ENCODE measurements around the gene OR8U1. TPM values are rescaled to one million over a fixed set of nuclear protein-coding genes. Genes with fewer than 3 reads are reported as not detected.

Gene OR8U1
- not detected in 5 replicates for total RNA-seq (2022; extraction: Qiagen RNA extraction; ENCODE audit: low read depth)

DNA sequence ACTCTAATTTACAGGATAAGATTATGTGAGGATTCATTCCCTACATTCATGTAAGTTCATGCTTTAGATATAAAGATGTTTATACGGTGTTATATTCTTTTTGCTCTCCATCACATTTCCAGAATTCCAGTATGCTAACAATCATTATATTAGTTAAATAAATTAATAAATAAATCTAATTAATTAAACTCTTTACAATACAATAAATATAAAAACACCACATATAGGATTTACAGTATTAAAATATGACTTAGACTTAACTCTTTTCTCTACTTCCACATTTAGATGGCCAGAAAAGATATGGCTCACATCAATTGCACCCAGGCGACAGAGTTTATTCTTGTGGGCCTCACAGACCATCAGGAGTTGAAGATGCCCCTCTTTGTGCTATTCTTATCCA, at the start of gene OR8U1:
TSS of gene OR8U1 (plus strand) at position 301 of the 400 bp plus-strand sequence. CDS start at position 301, 0 bp downstream.

DNA sequence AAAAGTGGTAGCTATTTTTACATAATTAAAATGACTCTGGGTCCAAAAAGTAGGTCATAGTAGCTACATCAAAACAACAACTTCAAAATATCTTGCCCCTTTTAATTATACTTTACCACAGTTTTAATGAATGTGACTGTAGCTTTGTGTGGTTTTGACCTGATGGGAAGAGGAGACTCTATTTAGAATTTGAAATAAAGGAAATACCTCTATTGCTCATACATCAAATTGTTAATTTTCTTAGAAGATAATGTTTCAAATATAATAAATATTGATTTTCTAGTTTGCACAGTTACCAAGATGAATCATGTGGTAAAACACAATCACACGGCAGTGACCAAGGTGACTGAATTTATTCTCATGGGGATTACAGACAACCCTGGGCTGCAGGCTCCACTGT, 29.7 kb upstream of the OR8U1 start, which contains the start of gene OR8K1:
TSS of gene OR8K1 (plus strand) at position 301 of the 400 bp plus-strand sequence. CDS start at position 301, 0 bp downstream.

DNA sequence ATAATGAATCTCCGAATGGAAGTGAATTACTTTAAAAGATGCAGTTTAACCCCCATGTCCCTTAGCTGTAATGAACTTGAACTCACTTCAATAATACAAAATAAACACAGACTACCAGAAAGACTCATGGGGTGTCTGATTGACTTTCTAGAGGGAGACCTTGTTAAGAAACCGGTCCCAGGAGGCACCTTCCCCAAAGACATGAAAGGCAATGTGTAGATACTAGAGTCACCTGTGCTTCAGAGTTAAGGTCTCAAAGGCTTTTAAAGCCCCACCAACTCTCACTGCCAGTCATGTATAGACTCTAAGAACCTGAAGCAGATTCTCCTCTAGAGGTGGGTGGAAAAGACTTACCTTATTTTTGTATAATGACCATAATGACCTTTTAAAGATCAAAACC, 21.4 kb upstream of the OR8U1 start, which contains the start of gene OR8J1:
TSS of gene OR8J1 (plus strand) at position 301 of the 400 bp plus-strand sequence. CDS start 5,956 bp downstream, outside the sequence.

DNA sequence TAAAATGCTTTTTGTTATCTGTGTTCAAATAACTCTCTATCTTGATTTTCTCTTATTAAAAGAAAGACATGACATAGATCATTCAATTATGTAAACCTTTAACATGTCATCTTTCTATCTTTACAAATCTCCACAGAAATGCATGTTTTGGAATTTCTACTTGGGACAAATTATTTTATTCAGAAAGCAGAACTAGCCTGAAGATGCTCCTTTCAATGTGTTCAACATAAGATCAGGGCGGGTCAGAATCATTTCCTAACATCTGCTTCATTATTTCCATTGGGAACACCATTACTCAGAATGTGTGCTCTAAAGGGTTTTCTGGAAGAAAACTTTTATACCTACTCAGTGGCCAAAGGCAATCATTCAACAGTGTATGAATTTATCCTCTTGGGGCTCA, 37.0 kb downstream of the OR8U1 start, which contains the start of gene OR5AL1:
TSS of gene OR5AL1 (plus strand) at position 301 of the 400 bp plus-strand sequence.

Other genes starting within 250 kb of the OR8U1 start
- gene OR8J3, start 235.4 kb upstream of the OR8U1 start, total RNA-seq (2022; extraction: Qiagen RNA extraction; ENCODE audit: low read depth), result not detected in 5 replicates
- not detected in 5 replicates for gene OR8K5, start 215.3 kb upstream of the OR8U1 start, total RNA-seq (2022; extraction: Qiagen RNA extraction; ENCODE audit: low read depth)
- gene OR5J2, start 199.0 kb upstream of the OR8U1 start, total RNA-seq (2022; extraction: Qiagen RNA extraction; ENCODE audit: low read depth), result not detected in 5 replicates
- gene OR5T2, start 141.4 kb upstream of the OR8U1 start, total RNA-seq (2022; extraction: Qiagen RNA extraction; ENCODE audit: low read depth), result not detected in 5 replicates
- not detected in 5 replicates for gene OR5T3, start 123.4 kb upstream of the OR8U1 start, total RNA-seq (2022; extraction: Qiagen RNA extraction; ENCODE audit: low read depth)
- not detected in 5 replicates for gene OR5T1, start 101.5 kb upstream of the OR8U1 start, total RNA-seq (2022; extraction: Qiagen RNA extraction; ENCODE audit: low read depth)
- not detected in 5 replicates for gene OR8H1, start 83.4 kb upstream of the OR8U1 start, total RNA-seq (2022; extraction: Qiagen RNA extraction; ENCODE audit: low read depth)
- not detected in 5 replicates for gene OR8K3, start 60.5 kb upstream of the OR8U1 start, total RNA-seq (2022; extraction: Qiagen RNA extraction; ENCODE audit: low read depth)
- gene OR8K1, start 29.6 kb upstream of the OR8U1 start, total RNA-seq (2022; extraction: Qiagen RNA extraction; ENCODE audit: low read depth), result not detected in 5 replicates
- not detected in 5 replicates for gene OR8J1, start 21.3 kb upstream of the OR8U1 start, total RNA-seq (2022; extraction: Qiagen RNA extraction; ENCODE audit: low read depth)
- gene OR5AL1, start 37.1 kb downstream of the OR8U1 start, total RNA-seq (2022; extraction: Qiagen RNA extraction; ENCODE audit: low read depth), result not detected in 5 replicates
- gene OR5M3, start 97.7 kb downstream of the OR8U1 start, total RNA-seq (2022; extraction: Qiagen RNA extraction; ENCODE audit: low read depth), result not detected in 5 replicates
- not detected in 5 replicates for gene OR5M8, start 115.7 kb downstream of the OR8U1 start, total RNA-seq (2022; extraction: Qiagen RNA extraction; ENCODE audit: low read depth)
- gene OR5M11, start 167.6 kb downstream of the OR8U1 start, total RNA-seq (2022; extraction: Qiagen RNA extraction; ENCODE audit: low read depth), result not detected in 5 replicates
- not detected in 5 replicates for gene OR5M10, start 202.1 kb downstream of the OR8U1 start, total RNA-seq (2022; extraction: Qiagen RNA extraction; ENCODE audit: low read depth)
- gene OR5M1, start 239.2 kb downstream of the OR8U1 start, total RNA-seq (2022; extraction: Qiagen RNA extraction; ENCODE audit: low read depth), result not detected in 5 replicates